Measurements from ENCODE around the gene KCTD15.

DNA sequence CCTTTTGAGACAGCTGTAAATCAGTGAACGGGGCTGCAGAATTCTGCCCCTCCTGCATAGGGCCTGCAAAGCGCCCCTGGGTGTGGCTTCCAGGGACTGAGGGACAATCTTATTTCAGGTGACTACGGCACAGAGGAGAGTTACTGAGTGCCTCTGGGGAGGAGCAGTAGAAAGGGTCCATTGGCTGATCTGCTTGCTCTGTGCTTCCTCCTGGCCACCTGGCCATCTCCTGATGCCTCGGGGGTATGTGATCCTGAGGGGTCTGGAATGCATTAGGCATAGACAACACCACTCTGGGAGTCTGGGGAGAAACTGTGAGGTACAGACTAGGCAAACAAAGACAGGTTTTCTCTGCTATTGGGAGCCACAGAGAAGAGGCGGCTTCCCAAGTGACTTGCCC is 2.8 kb downstream of the KCTD15 start:
- TF ChIP-seq, protein P1, sequence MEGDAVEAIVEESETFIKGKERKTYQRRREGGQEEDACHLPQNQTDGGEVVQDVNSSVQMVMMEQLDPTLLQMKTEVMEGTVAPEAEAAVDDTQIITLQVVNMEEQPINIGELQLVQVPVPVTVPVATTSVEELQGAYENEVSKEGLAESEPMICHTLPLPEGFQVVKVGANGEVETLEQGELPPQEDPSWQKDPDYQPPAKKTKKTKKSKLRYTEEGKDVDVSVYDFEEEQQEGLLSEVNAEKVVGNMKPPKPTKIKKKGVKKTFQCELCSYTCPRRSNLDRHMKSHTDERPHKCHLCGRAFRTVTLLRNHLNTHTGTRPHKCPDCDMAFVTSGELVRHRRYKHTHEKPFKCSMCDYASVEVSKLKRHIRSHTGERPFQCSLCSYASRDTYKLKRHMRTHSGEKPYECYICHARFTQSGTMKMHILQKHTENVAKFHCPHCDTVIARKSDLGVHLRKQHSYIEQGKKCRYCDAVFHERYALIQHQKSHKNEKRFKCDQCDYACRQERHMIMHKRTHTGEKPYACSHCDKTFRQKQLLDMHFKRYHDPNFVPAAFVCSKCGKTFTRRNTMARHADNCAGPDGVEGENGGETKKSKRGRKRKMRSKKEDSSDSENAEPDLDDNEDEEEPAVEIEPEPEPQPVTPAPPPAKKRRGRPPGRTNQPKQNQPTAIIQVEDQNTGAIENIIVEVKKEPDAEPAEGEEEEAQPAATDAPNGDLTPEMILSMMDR (IDR thresholded peaks at IDR 0.05), result no peak
- no peak for TF ChIP-seq EP300 (IDR thresholded peaks at IDR 0.05)
- no peak for TF ChIP-seq POLR2A (IDR thresholded peaks at IDR 0.05)
- TF ChIP-seq POLR2AphosphoS5 (IDR thresholded peaks at IDR 0.05), result no peak

Data from stomach (tissue), 4 donors.